K562 (cell line): Measurements from ENCODE around the gene MXRA7. TPM values are rescaled to one million over a fixed set of nuclear protein-coding genes. Genes with fewer than 3 reads are reported as not detected.

Experiments used
- ATAC-seq: fragments of 200-7000 bp; cut with Tn5 transposase; 3 replicates; pipeline ENCODE4 v1.9.1; 2020; ENCODE audit warnings: moderate library complexity
- BruUV-seq: library from RNA; stranded (reverse); fragments of 400-500 nt; replicated peaks from 2 replicates; lab custom pipeline; 2021; lab: Mats Ljungman, UMichigan
- CTCF ChIA-PET: fragments of 300-600 bp; formaldehyde crosslinking; extraction: SDS; loops from one replicate; lab custom pipeline; 2021; ENCODE audit warnings: low intra/inter-chr PET ratio; lab: Yijun Ruan, JAX
- POLR2A ChIA-PET: fragments of 300-600, 350-650 bp; sonication (Branson Sonifier 250); formaldehyde crosslinking; extraction: SDS; loops from one replicate; lab custom pipeline; 2021; ENCODE audit warnings: antibody characterized with exemption, inconsistent platforms; lab: Yijun Ruan, JAX
- DNase-seq, 4 experiments: peaks; one replicate each; pipeline versions ENCODE4 v3.0.0 to v3.0.0-alpha.2; 2011 to 2018; ENCODE audit warnings: low spot score in 3 of 4, mixed read lengths in 3 of 4; ENCODE audit errors: extremely low read depth in 1 of 4
- FAIRE-seq: peaks from 2 replicates; lab custom pipeline; 2011; peaks lifted over from hg19 to GRCh38; lab: Jason Lieb, UNC
- H2AFZ ChIP-seq: 2 replicates; pipeline ENCODE4 v1.6.0; 2011; ENCODE audit warnings: low read depth, low read length, control low read depth, inconsistent platforms
- H3K27ac ChIP-seq: fragments of 200-600 bp; 3 replicates; pipeline ENCODE4 v1.8.0; 2011; ENCODE audit warnings: low read depth, mild to moderate bottlenecking, control low read depth, inconsistent platforms, low read length, moderate library complexity, mixed read lengths; ENCODE audit errors: extremely low read depth
- H3K27me3 ChIP-seq, 2 experiments: fragments of 300-600 bp in 1 of 2; 2 replicates in 1 of 2; 3 replicates in 1 of 2; pipeline versions ENCODE4 v1.6.0 to v1.8.0; 2011; ENCODE audit warnings: inconsistent platforms in 2 of 2, low read length in 2 of 2, mild to moderate bottlenecking in 1 of 2, mixed read lengths in 1 of 2, moderate library complexity in 1 of 2; ENCODE audit not compliant: control insufficient read depth in 2 of 2, insufficient read depth in 2 of 2
- H3K36me3 ChIP-seq: fragments of 300-600 bp; 3 replicates; pipeline ENCODE4 v1.8.0; 2011; ENCODE audit warnings: mild to moderate bottlenecking, low read length, inconsistent platforms; ENCODE audit not compliant: control insufficient read depth, insufficient read depth
- H3K4me1 ChIP-seq, 2 experiments: fragments of 200-600 bp in 1 of 2; replicated peaks in 1 of 2; 2 replicates in 1 of 2; 3 replicates in 1 of 2; pipeline versions ENCODE4 v1.5.1 to v1.8.0; 2011; ENCODE audit warnings: inconsistent platforms in 2 of 2, low read length in 2 of 2, mild to moderate bottlenecking in 1 of 2, mixed read lengths in 1 of 2, moderate library complexity in 1 of 2; ENCODE audit not compliant: control insufficient read depth in 2 of 2, insufficient read depth in 2 of 2
- H3K4me2 ChIP-seq: 2 replicates; pipeline ENCODE4 v1.6.1; 2011; ENCODE audit warnings: low read length, control low read depth, inconsistent platforms, mixed read lengths; ENCODE audit not compliant: insufficient read depth
- H3K4me3 ChIP-seq: fragments of 200-600 bp; sonication (generic), shearing (Covaris generic); 2 replicates; pipeline ENCODE4 v1.5.1; 2016; ENCODE audit warnings: control low read depth, inconsistent platforms
- H3K79me2 ChIP-seq: fragments of 200-600 bp; 3 replicates; pipeline ENCODE4 v1.8.0; 2011; ENCODE audit warnings: low read length, inconsistent platforms; ENCODE audit not compliant: control insufficient read depth, insufficient read depth
- H3K9ac ChIP-seq, 2 experiments: 2 replicates each; pipeline versions ENCODE4 v1.6.0 to v1.6.1; 2011; ENCODE audit warnings: low read depth in 2 of 2, low read length in 2 of 2, control low read depth in 1 of 2, inconsistent platforms in 1 of 2, mild to moderate bottlenecking in 1 of 2, mixed read lengths in 1 of 2; ENCODE audit not compliant: insufficient read depth in 1 of 2
- H3K9me1 ChIP-seq: one replicate; pipeline ENCODE4 v1.6.0; 2011; ENCODE audit warnings: inconsistent platforms, mild to moderate bottlenecking, low read length, moderate library complexity; ENCODE audit not compliant: control insufficient read depth, insufficient read depth
- H3K9me3 ChIP-seq: replicated peaks from 2 replicates; pipeline ENCODE4 v1.5.1; 2011; ENCODE audit warnings: low read depth, low read length, inconsistent platforms; ENCODE audit not compliant: control insufficient read depth, insufficient read depth
- H4K20me1 ChIP-seq: replicated peaks from 2 replicates; pipeline ENCODE4 v1.6.1; 2011; ENCODE audit warnings: low read length, inconsistent platforms, mixed read lengths; ENCODE audit not compliant: control insufficient read depth, insufficient read depth
- EGR1 ChIP-seq: fragments of 450-650 bp; conservative IDR thresholded peaks from 2 replicates; pipeline ENCODE4 v1.6.1; 2017; ENCODE audit warnings: mild to moderate bottlenecking
- ETS2 ChIP-seq: IDR thresholded peaks from 2 replicates; pipeline ENCODE4 v1.6.1; 2016; ENCODE audit warnings: borderline replicate concordance, missing genetic modification characterization, mild to moderate bottlenecking, moderate library complexity, missing compliant biosample characterization; ENCODE audit not compliant: poor library complexity, severe bottlenecking
- GATAD2B ChIP-seq: fragments of 450-650 bp; IDR thresholded peaks from 2 replicates; pipeline ENCODE4 v1.6.1; 2017; ENCODE audit warnings: mild to moderate bottlenecking, borderline replicate concordance
- MAFK ChIP-seq: IDR thresholded peaks from 2 replicates; pipeline ENCODE4 v1.6.1; 2011; ENCODE audit warnings: low read length, improper control_type of control experiment
- MGA ChIP-seq: fragments of 450-650 bp; IDR thresholded peaks from 2 replicates; pipeline ENCODE4 v1.6.1; 2016; ENCODE audit warnings: mild to moderate bottlenecking, moderate library complexity
- ZBTB12 ChIP-seq: fragments of 250-450 bp; sonication (Bioruptor Pico); IDR thresholded peaks from 2 replicates; pipeline ENCODE4 v1.4.0; 2020
- ZC3H8 ChIP-seq: fragments of 450-650 bp; IDR thresholded peaks from 2 replicates; pipeline ENCODE4 v1.6.1; 2017
- ZNF121 ChIP-seq: sonication (generic); formaldehyde crosslinking; conservative IDR thresholded peaks from 2 replicates; pipeline ENCODE4 v1.8.0; 2022; ENCODE audit warnings: missing genetic modification reagents
- ZNF324 ChIP-seq: fragments of 250-450 bp; sonication (Bioruptor Pico); IDR thresholded peaks from 2 replicates; pipeline ENCODE4 v1.4.0; 2020; ENCODE audit warnings: mild to moderate bottlenecking
- ZNF830 ChIP-seq: fragments of 250-450 bp; sonication (Bioruptor Pico); IDR thresholded peaks from 2 replicates; pipeline ENCODE4 v1.5.0; 2021; ENCODE audit warnings: mild to moderate bottlenecking
- WGBS: fragments of 100-300 bp; shearing (Covaris generic); methylation state at CpG from one replicate; pipeline ENCODE4 v1.1.6; 2016; ENCODE audit warnings: low coverage, mixed read lengths; ENCODE audit not compliant: insufficient coverage; ENCODE audit errors: missing lambda C conversion rate; 5-methylcytosine and 5-hydroxymethylcytosine counted together
- in situ Hi-C: fragments of 300-500 bp; cut with MboI; formaldehyde crosslinking; loops from 4 replicates; pipeline ENCODE4 v1.15.0; 2018; ENCODE audit warnings: inconsistent platforms, mixed read lengths
- intact Hi-C: fragments of 100-400 bp; cut with micrococcal nuclease; formaldehyde crosslinking; loops from 2 replicates; pipeline ENCODE4 v1.14.2; 2022
- polyA plus RNA-seq, 8 experiments: library from polyadenylated mRNA; depleted of rRNA in 4 of 8; stranded (reverse) in 5 of 8; unstranded in 3 of 8; fragments of >200 nt; fragmentation: Nextera tagmentation in 2 of 8; fragmentation: Illumina TruSeq in 1 of 8; extraction: Ambion mirVana in 2 of 8; extraction: Trizol in 1 of 8; gene quantifications; 2 replicates each; pipeline versions ENCODE4 v1.2.1 to v1.2.3, GENCODE V29; 2011 to 2014; ENCODE audit warnings: inconsistent platforms in 1 of 8, missing spikeins in 1 of 8
- total RNA-seq, 7 experiments: library from RNA; depleted of rRNA in 6 of 7; stranded (reverse); fragments of >200 nt in 6 of 7; fragmentation: Illumina TruSeq in 2 of 7; extraction: Trizol in 2 of 7; gene quantifications; 2 replicates each; pipeline versions ENCODE4 v1.2.1 to v1.2.3, GENCODE V29; 2011 to 2021; ENCODE audit warnings: low replicate concordance in 1 of 7

MXRA7 gene
- total and polyA plus RNA-seq, 9 of the 15 experiments (the other 6 are each of a cell fraction or from before 2014, with no cell fraction given), result 2.6 to 38.4 (median 14.3) TPM

- POLR2A ChIA-PET, result interaction anchor here (0.6 kb wide), 2 partner anchors 15 to 16 kb away, joined by 3 read pairs; no protein-coding TSS in a partner anchor
- no peak overlapping the region for H2AFZ ChIP-seq
- H3K9ac ChIP-seq, result no peak overlapping the region
- H3K9me1 ChIP-seq, result no peaks in the 10 kb centered on the region
- BruUV-seq, result no TSS peak
- H3K9me3 ChIP-seq, result peaks cover 14% of the 10 kb centered on the region
- intact Hi-C loops, result no loop called here
- H3K4me2 ChIP-seq, result no peak overlapping the region
- peaks cover 6 to 8% of the 10 kb centered on the region in 2 experiments; a peak in 4 of 5 replicates for H3K4me1 ChIP-seq
- H3K27me3 ChIP-seq, result no peaks in the 10 kb centered on the region
- H3K79me2 ChIP-seq, result peaks cover 32% of the 10 kb centered on the region
- no peak for TF ChIP-seq MGA
- no peak for TF ChIP-seq ZC3H8
- no peak for TF ChIP-seq ETS2 (tag)
- no peak for TF ChIP-seq EGR1
- no peak for TF ChIP-seq MAFK
- TF ChIP-seq ZBTB12 (CRISPR knock-in tag), result no peak
- no peak for TF ChIP-seq ZNF324
- no peak for TF ChIP-seq GATAD2B
- TF ChIP-seq ZNF121 (CRISPR knock-in tag), result no peak
- no peak for TF ChIP-seq ZNF830 (CRISPR knock-in tag)
- TF ChIP-seq, all 486 proteins: peak for 0
- FAIRE-seq (no peak), DNase-seq (no peak), ATAC-seq (no peak)
- 54% methylated on average over 5 of the region's 5 CpGs for WGBS
- Histone ChIP-seq H4K20me1 (no peaks in the 10 kb centered on the region), H3K36me3 (no peaks in the 10 kb centered on the region; the same call in 1 of the 3 replicates), H3K27ac (no peak overlapping the region), H3K4me3 (no peak overlapping the region)
- in situ Hi-C loops, result no loop called here
- CTCF ChIA-PET, result no interaction called here
Measured at GRCh38 chr17:76645481-76645880, 65.3 kb downstream of the MXRA7 start.
